Measurements from ENCODE around the gene SLC29A2. TPM values are rescaled to one million over a fixed set of nuclear protein-coding genes. Genes with fewer than 3 reads are reported as not detected.

The SLC29A2 gene
- total and polyA plus RNA-seq, 9 donors: 0.48 to 3.1 (median 0.78) TPM

- TF ChIP-seq EP300 (IDR thresholded peaks at IDR 0.05): no peak
- no peak for TF ChIP-seq CTCF (IDR thresholded peaks at IDR 0.05)
- no peak for TF ChIP-seq POLR2A (IDR thresholded peaks at IDR 0.05)
- Histone ChIP-seq H3K27me3 (no peaks in the 10 kb centered on the region), H3K27ac (peak overlapping the region in 1 of 2 donors; percentile 5), H3K9me3 (no peaks in the 10 kb centered on the region), H3K36me3 (no peaks in the 10 kb centered on the region), H3K4me1 (ENCODE audit: insufficient read depth) (peaks cover 13% of the 10 kb centered on the region), H3K4me3 (peak overlapping the region; percentile 44)
- DNase-seq: peak in 2 of 5 donors; percentile 32 to 47
- 5 to 10% (median 7%) methylated on average over 28 to 35 of the region's 35 CpGs for WGBS, 3 donors
- intact Hi-C loops (cut with DNase I): loop anchor here in 1 of 4 donors (10.0 kb wide), 1 partner anchor 51 kb away; the partner anchor contains the start of gene YIF1A
These were observed 35.9 kb downstream of the SLC29A2 start for GRCh38 chr11:66335531-66336233.

- H3K27ac ChIP-seq: no peak overlapping the region
- DNase-seq: peak in 2 of 5 donors; percentile 31 to 41
These were observed 36.7 kb downstream of the SLC29A2 start for GRCh38 chr11:66334605-66335442.

GRCh38 chr11:66333896-66334604, 37.5 kb downstream of the SLC29A2 start:
- no peaks in the 10 kb centered on the region for H3K9me3 ChIP-seq
- intact Hi-C loops (cut with DNase I): loop anchor here in 1 of 4 donors (10.0 kb wide), 1 partner anchor 49 kb away; the partner anchor contains the start of gene YIF1A
- H3K4me3 ChIP-seq: no peak overlapping the region
- TF ChIP-seq POLR2A (IDR thresholded peaks at IDR 0.05) (no peak), EP300 (IDR thresholded peaks at IDR 0.05) (no peak), CTCF (IDR thresholded peaks at IDR 0.05) (no peak)
- peak in 2 of 5 donors; percentile 28 to 34 for DNase-seq
- H3K36me3 ChIP-seq: no peaks in the 10 kb centered on the region
- H3K27ac ChIP-seq: no peak overlapping the region
- H3K4me1 ChIP-seq (ENCODE audit: insufficient read depth): peaks cover 13% of the 10 kb centered on the region
- WGBS, 3 donors: 82 to 88% (median 87%) methylated on average over 29 of the region's 29 CpGs
- H3K27me3 ChIP-seq: no peaks in the 10 kb centered on the region

More at GRCh38 chr11:66334605-66335442, 36.7 kb downstream of the SLC29A2 start:
- WGBS, 3 donors: 77 to 80% (median 78%) methylated on average over 41 to 42 of the region's 42 CpGs
- Histone ChIP-seq H3K4me3 (no peak overlapping the region), H3K9me3 (no peaks in the 10 kb centered on the region), H3K27me3 (no peaks in the 10 kb centered on the region), H3K36me3 (no peaks in the 10 kb centered on the region), H3K4me1 (ENCODE audit: insufficient read depth) (peaks cover 13% of the 10 kb centered on the region)
- TF ChIP-seq CTCF (IDR thresholded peaks at IDR 0.05): no peak
- TF ChIP-seq EP300 (IDR thresholded peaks at IDR 0.05): no peak
- no peak for TF ChIP-seq POLR2A (IDR thresholded peaks at IDR 0.05)
- intact Hi-C loops (cut with DNase I): loop anchor here in 1 of 4 donors (10.0 kb wide), 1 partner anchor 50 kb away; the partner anchor contains the start of gene YIF1A
